G401.6 (cell line): ENCODE measurements around the gene E2F3.
"Not testable (repeated sequence)": the region's sequence is repeated elsewhere in the genome, so short reads cannot be mapped to it uniquely, and the experiment has no call there.

Experiments
- FAIRE-seq: peaks from 2 replicates; lab custom pipeline; 2012; peaks lifted over from hg19 to GRCh38; lab: Jason Lieb, UNC

E2F3 gene

DNA sequence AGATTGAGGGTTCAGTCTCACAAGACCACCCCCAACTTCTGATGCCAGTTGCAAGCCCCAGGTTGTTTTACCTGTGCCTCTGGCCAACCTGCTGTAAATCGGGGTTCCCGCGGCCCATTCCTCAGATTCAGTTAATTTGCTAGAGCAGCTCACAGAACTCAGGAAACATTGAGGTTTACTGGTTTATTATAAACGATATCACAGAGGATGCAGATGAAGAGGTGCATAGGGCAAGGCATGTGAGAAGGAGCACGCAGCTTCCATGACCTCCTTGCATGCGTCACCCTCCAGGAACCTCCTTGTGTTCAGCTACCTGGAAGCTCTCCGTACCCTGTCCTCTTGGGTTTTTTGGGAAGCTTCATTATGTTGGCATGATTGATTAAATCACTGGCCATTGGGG lies 66.5 kb downstream of the E2F3 start:
- no peak for FAIRE-seq

GRCh38 chr6:20472748-20473147 lies 71.1 kb downstream of the E2F3 start:
- FAIRE-seq, result no peak

- no peak for FAIRE-seq
These were observed 71.8 kb downstream of the E2F3 start for GRCh38 chr6:20473518-20473917.

DNA sequence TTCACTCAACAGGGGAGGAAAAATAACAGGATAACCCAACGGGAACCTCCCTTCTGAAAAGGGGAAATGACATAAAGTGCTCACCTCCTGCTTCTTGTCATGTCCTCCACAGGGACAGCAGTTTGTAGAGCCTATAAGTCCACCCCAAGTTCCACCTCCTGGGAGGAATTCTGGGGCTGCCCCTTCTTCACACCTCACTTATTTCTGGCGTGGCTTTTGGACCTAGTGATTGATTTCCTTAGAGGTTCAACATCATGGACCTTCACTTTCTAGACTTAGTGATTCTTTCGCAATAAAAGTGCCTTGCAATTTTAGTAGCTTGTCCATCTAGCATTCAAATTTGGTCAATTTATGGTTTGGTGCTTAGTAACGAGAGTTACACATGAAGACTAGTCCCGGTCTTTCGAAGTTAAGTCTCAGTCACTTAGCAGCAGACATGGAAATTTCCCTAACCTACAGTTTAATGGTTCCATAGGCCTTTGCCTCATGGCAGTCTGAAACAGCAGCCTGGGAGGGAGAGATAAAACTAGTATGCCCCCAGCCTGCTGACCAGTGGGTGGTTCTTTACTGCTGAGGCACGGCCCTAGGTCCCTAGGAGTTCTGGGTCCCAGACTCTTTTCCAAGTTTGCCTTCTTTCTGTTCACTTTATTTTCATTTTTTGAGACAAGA lies 73.3 kb downstream of the E2F3 start:
- FAIRE-seq, result no peak

- no peak for FAIRE-seq
These were observed 74.9 kb downstream of the E2F3 start for GRCh38 chr6:20476501-20477043.

GRCh38 chr6:20477485-20477884 lies 75.8 kb downstream of the E2F3 start:
- no peak for FAIRE-seq

GRCh38 chr6:20479060-20479459 lies 77.4 kb downstream of the E2F3 start:
- no peak for FAIRE-seq

- no peak for FAIRE-seq
These were observed 77.8 kb downstream of the E2F3 start for GRCh38 chr6:20479526-20479925.

GRCh38 chr6:20481281-20481680 lies 79.6 kb downstream of the E2F3 start:
- no peak for FAIRE-seq

- no peak for FAIRE-seq
These were observed 82.3 kb downstream of the E2F3 start for GRCh38 chr6:20483887-20484497.

DNA sequence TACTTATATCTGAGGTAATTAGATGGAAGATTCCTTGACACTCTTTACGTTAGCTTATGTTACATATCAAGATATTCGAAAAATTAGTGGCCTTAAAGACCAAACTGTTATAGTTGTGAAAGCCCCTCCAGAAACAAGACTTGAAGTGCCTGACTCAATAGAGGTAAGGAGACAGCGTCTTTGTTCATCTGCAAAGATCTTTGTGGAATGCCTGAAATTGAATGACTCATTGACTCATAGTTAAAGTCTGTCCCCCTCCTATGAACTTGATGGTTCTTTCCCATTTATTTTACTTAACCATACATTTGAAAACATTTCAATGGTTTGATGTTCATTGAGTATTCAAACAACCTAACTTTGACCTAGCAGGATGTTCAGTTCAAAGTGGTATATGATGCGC lies 85.0 kb downstream of the E2F3 start:
- no peak for FAIRE-seq

DNA sequence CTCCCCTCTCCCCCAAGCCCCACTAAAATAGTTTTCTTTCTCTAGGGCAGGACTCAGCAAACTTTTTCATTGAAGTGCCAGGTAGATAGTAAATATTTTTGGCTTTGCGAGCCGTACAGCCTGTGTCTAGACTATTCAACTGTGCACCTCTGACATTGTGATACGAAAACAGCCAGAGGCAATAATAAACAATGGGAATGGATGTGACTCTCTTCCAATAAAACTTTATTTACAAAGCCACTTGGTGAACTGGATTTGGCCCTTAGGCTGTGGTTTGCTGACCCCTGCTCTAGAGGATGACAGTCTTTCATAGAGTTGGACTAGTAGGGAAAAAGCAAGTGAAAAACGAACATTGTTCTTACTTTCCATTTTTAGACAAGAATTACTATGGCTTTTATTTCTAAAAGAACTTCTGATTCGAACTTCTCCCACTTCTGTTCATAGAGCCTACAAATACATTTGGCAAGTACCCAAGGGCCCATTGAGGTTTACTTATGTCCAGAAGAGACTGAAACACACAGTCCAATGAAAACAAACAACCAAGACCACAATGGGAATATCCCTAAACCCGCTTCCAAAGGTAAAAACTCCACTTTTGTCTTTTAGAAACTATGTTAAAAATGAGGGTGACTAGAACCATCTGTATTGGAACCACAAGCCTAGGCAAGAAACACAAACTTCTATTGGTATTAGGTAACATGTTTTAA lies 86.1 kb downstream of the E2F3 start:
- FAIRE-seq, result no peak

GRCh38 chr6:20490591-20490990 lies 88.9 kb downstream of the E2F3 start:
- no peak for FAIRE-seq

- no peak for FAIRE-seq
These were observed 90.4 kb downstream of the E2F3 start for GRCh38 chr6:20492099-20492498.

DNA sequence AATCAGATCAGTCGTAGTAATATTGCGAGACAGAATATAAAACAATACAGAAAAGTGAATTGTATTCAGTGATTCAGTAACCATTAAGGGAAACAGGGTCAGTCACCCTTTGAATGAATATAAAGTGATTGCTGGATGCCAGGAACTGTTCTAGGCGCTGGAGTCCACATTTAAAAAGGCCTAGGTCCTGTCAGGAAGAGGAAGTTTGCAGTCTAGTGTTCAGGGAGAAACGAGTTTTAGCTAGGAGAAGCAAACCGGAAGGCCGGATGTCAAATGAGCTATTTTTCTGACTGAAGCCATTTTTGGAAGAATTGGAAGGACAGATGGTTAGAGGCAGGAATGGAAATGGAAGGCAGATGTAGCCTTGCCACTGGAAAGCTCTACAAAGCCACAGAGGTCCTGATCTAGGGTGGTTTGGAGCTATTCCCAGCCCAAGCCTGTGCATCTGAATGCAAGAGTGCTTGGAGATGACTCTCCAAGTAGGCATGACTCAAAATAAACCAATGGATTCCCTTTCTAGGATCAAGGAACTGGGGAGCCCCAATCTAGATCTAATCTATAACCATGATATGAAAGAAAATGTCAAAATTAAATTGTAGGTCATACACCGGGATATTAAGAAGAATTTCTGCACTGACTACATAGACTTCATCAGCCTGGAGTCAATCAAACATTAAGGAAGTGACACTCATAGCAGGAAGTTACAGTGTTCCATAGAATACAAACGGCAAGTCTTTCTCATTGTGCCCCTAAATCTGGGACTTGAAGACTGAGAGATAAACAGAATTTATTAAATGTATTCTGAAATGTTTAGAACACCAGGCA lies 95.7 kb downstream of the E2F3 start:
- no peak for FAIRE-seq

- no peak for FAIRE-seq
These were observed 96.3 kb downstream of the E2F3 start for GRCh38 chr6:20498041-20498385.

DNA sequence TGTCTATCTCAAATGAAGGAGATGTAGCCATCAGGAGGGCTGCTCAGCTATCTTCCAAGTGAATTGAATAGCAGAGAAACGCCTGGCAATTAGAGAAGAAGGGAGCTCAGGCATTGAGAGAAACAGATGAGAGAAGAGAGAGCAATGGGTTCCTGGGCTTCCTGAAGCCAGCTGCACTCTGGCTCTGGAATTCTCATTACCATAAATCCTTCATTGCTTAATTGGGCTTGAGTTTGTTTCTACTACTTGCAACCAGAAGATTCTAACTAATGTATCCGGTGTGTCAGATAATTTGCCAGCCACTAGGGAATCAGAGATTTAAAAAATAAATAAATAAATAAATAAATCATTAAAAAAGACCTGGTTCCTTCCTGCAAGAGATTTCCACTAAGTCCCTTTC lies 107.5 kb downstream of the E2F3 start:
- FAIRE-seq, result no peak

- no peak for FAIRE-seq
These were observed 110.2 kb downstream of the E2F3 start for GRCh38 chr6:20511852-20512251.

GRCh38 chr6:20525208-20525607 lies 123.5 kb downstream of the E2F3 start:
- not testable (repeated sequence) for FAIRE-seq

- FAIRE-seq, result peak; percentile 42
These were observed 127.4 kb downstream of the E2F3 start for GRCh38 chr6:20529086-20529448.

GRCh38 chr6:20532881-20533280 lies 131.2 kb downstream of the E2F3 start:
- no peak for FAIRE-seq

DNA sequence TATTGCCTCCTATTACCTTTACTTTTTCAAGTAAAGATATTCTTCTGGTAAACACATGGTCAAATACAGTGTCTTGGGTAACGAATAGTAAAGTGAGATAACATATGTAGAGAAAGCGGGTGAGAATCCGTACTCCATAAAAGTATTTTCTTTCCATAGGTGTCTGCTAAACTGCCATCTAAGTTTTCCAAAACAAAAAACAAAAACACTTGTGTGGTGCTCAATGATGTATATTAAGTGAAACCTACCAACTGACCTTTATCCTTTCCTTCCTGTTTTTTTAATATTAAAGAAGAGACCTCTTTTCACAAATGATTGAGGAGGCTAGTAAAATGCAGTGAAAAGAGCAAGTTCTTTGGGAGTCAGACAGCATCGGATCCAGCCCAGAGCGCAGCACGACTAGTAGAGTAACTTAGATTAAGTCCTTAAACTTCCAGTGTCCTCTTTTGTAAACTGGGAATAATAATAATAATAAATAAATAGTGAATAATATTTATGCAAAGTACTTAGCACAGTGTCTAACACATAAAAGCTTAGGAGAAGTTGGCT lies 132.1 kb downstream of the E2F3 start:
- FAIRE-seq, result no peak
